Ovary (tissue), 9 donors: Measurements from ENCODE around the gene HECTD1. TPM values are rescaled to one million over a fixed set of nuclear protein-coding genes. Genes with fewer than 3 reads are reported as not detected.

ENCODE experiments used
- DNase-seq, 5 donors: peaks; one replicate each; pipeline ENCODE4 v3.0.0-alpha.2; 2019 to 2020
- H3K27ac ChIP-seq, 2 donors: fragments of 200-600 bp; one replicate each; pipeline versions ENCODE4 v1.5.1 to v1.8.0; 2019 to 2022
- H3K27me3 ChIP-seq: fragments of 200-600 bp; one replicate; pipeline ENCODE4 v1.8.0; 2022
- H3K36me3 ChIP-seq: fragments of 200-600 bp; sonication (generic); one replicate; pipeline ENCODE4 v1.5.1; 2019
- H3K4me1 ChIP-seq: one replicate; pipeline ENCODE4 v1.8.1; 2013; ENCODE audit warnings: mild to moderate bottlenecking, moderate library complexity; ENCODE audit not compliant: insufficient read depth
- H3K4me3 ChIP-seq: fragments of 200-600 bp; sonication (generic); one replicate; pipeline ENCODE4 v1.5.1; 2017
- H3K9me3 ChIP-seq, 2 donors: fragments of 200-600 bp in 1 of 2; sonication (generic) in 1 of 2; one replicate each; pipeline versions ENCODE4 v1.5.1 to v1.8.1; 2013 to 2019; ENCODE audit warnings: mild to moderate bottlenecking in 1 of 2, moderate library complexity in 1 of 2
- CTCF ChIP-seq, 3 donors: fragments of 450-650 bp in 2 of 3; fragments of 200-600 bp in 1 of 3; IDR thresholded peaks; one replicate each; pipeline versions ENCODE4 v1.5.1 to v1.8.0; 2016 to 2022; ENCODE audit warnings: antibody characterized with exemption in 3 of 3, mild to moderate bottlenecking in 1 of 3
- EP300 ChIP-seq: sonication (generic); formaldehyde crosslinking; IDR thresholded peaks from one replicate; pipeline ENCODE4 v1.6.1; 2017; ENCODE audit warnings: antibody characterized with exemption
- POLR2A ChIP-seq: fragments of 450-650 bp; IDR thresholded peaks from one replicate; pipeline ENCODE4 v1.6.1; 2017; ENCODE audit warnings: antibody characterized with exemption, mild to moderate bottlenecking, moderate library complexity
- WGBS, 3 donors: extraction: QIAGEN DNeasy Blood & Tissue Kit in 1 of 3; methylation state at CpG; one replicate each; pipeline versions ENCODE4 v1.1.5 to v1.1.7; 2013 to 2017; 5-methylcytosine and 5-hydroxymethylcytosine counted together
- intact Hi-C, 4 donors: fragments of 100-400 bp; cut with DNase I; formaldehyde crosslinking; loops; one replicate each; pipeline versions ENCODE4 v1.11.0 to v1.15.1; 2022 to 2023
- polyA plus RNA-seq, 2 donors: library from polyadenylated mRNA; stranded (reverse); fragments of 200-250 nt in 1 of 2; fragments of 350-450 nt in 1 of 2; fragmentation: Illumina TruSeq in 1 of 2; extraction: RNeasy Lipid Tissue Mini Kit (QIAGEN cat#74804) in 1 of 2; gene quantifications; one replicate each; pipeline ENCODE4 v1.2.3, GENCODE V29; 2013 to 2014
- total RNA-seq, 7 donors: library from RNA; depleted of rRNA in 2 of 7; stranded (reverse); fragments of >200 nt in 2 of 7; fragmentation: NEBNext Ultra II Directional in 3 of 7; extraction: Animal tissue kit (Norgen Biotek cat#: 25700) in 3 of 7; gene quantifications; one replicate each; pipeline versions ENCODE4 v1.1.0 to v1.2.4, GENCODE V29; 2016 to 2023
- donor health status: DM: no; HTN: no; CAD: no; lungs with moderate emphysema.
- donor health status: DM: no; HTN: no; CAD: no.
- donor health status: Bipolar disorder and iron deficiency.
- donor health status: DM: yes; HTN: yes; CAD: no.
- donor health status: DM: no; HTN: no; CAD: no.
- donor health status: DM: yes; HTN: yes; CAD: no.

Gene HECTD1
- total and polyA plus RNA-seq, 9 donors, result 59.7 to 186 (median 144) TPM

- DNase-seq, result no peak
- Histone ChIP-seq H3K4me3 (no peak overlapping the region), H3K27me3 (no peaks in the 10 kb centered on the region), H3K27ac (no peak overlapping the region), H3K36me3 (no peaks in the 10 kb centered on the region), H3K9me3 (no peaks in the 10 kb centered on the region), H3K4me1 (no peaks in the 10 kb centered on the region)
- no peak for TF ChIP-seq POLR2A
- no peak for TF ChIP-seq CTCF (IDR thresholded peaks at IDR 0.05)
- no peak for TF ChIP-seq EP300
- intact Hi-C loops, result no loop called here
- WGBS, 3 donors, result 95 to 98% (median 96%) methylated on average over 3 of the region's 3 CpGs
These were observed 83.4 kb downstream of the HECTD1 start for GRCh38 chr14:31124197-31124596.

GRCh38 chr14:31122921-31123320, 84.7 kb downstream of the HECTD1 start:
- H3K36me3 ChIP-seq, result no peaks in the 10 kb centered on the region
- no peak overlapping the region for H3K27ac ChIP-seq
- no peaks in the 10 kb centered on the region for H3K4me1 ChIP-seq
- WGBS, 3 donors, result 84 to 89% (median 89%) methylated on average over 4 of the region's 4 CpGs
- no peak for TF ChIP-seq CTCF (IDR thresholded peaks at IDR 0.05)
- no peak for TF ChIP-seq EP300
- TF ChIP-seq POLR2A, result no peak
- intact Hi-C loops, result no loop called here
- H3K9me3 ChIP-seq, result no peaks in the 10 kb centered on the region
- H3K4me3 ChIP-seq, result no peak overlapping the region
- no peak for DNase-seq
- H3K27me3 ChIP-seq, result no peaks in the 10 kb centered on the region

- Histone ChIP-seq H3K9me3 (no peaks in the 10 kb centered on the region), H3K36me3 (no peaks in the 10 kb centered on the region), H3K4me1 (no peaks in the 10 kb centered on the region), H3K27me3 (no peaks in the 10 kb centered on the region), H3K27ac (no peak overlapping the region), H3K4me3 (no peak overlapping the region)
- DNase-seq, result no peak
- WGBS, 3 donors, result 77 to 86% (median 79%) methylated on average over 8 of the region's 8 CpGs
- TF ChIP-seq POLR2A (no peak), CTCF (IDR thresholded peaks at IDR 0.05) (no peak), EP300 (no peak)
- intact Hi-C loops, result no loop called here
These were observed 85.4 kb downstream of the HECTD1 start for GRCh38 chr14:31122098-31122611.

GRCh38 chr14:31118892-31119291, 88.7 kb downstream of the HECTD1 start:
- Histone ChIP-seq H3K27ac (no peak overlapping the region), H3K4me1 (no peaks in the 10 kb centered on the region), H3K9me3 (no peaks in the 10 kb centered on the region), H3K36me3 (no peaks in the 10 kb centered on the region), H3K27me3 (no peaks in the 10 kb centered on the region), H3K4me3 (no peak overlapping the region)
- 59 to 75% (median 66%) methylated on average over 3 of the region's 3 CpGs for WGBS, 3 donors
- intact Hi-C loops, result loop anchor here in 1 of 4 donors (2.0 kb wide), 1 partner anchor 48 kb away; no protein-coding TSS in a partner anchor
- TF ChIP-seq POLR2A (no peak), CTCF (IDR thresholded peaks at IDR 0.05) (no peak), EP300 (no peak)
- DNase-seq, result no peak
